Activated effector memory CD4-positive, alpha-beta T cell treated with anti-CD3 and anti-CD28 coated beads, Interleukin-2, amount 50 U/mL, for 16 hours (primary cell): Measurements from ENCODE around the gene DOP1A.

Source experiments
- DNase-seq: peaks from one replicate; pipeline ENCODE4 v3.0.0-alpha.2; 2020

Gene DOP1A

GRCh38 chr6:83086751-83087150 is 19.3 kb downstream of the DOP1A start:
- no peak for DNase-seq

GRCh38 chr6:83092756-83093399 is 25.4 kb downstream of the DOP1A start:
- DNase-seq = no peak

GRCh38 chr6:83096791-83097190 is 29.3 kb downstream of the DOP1A start:
- no peak for DNase-seq

- no peak for DNase-seq
Observed at GRCh38 chr6:83097204-83097603, 29.7 kb downstream of the DOP1A start.

GRCh38 chr6:83097675-83098074 is 30.2 kb downstream of the DOP1A start:
- DNase-seq = no peak

- DNase-seq = no peak
Observed at GRCh38 chr6:83098589-83098988, 31.1 kb downstream of the DOP1A start.

- no peak for DNase-seq
Observed at GRCh38 chr6:83108378-83108777, 40.9 kb downstream of the DOP1A start.

GRCh38 chr6:83113258-83113657 is 45.8 kb downstream of the DOP1A start:
- DNase-seq = no peak

- no peak for DNase-seq
Observed at GRCh38 chr6:83114164-83114563, 46.7 kb downstream of the DOP1A start.

GRCh38 chr6:83117802-83118201 is 50.3 kb downstream of the DOP1A start:
- DNase-seq = no peak

GRCh38 chr6:83119742-83120300 is 52.4 kb downstream of the DOP1A start:
- DNase-seq = no peak

- DNase-seq = no peak
Observed at GRCh38 chr6:83124553-83124952, 57.1 kb downstream of the DOP1A start.

GRCh38 chr6:83125425-83125824 is 58.0 kb downstream of the DOP1A start:
- DNase-seq = no peak

GRCh38 chr6:83126223-83126622 is 58.8 kb downstream of the DOP1A start:
- DNase-seq = no peak

GRCh38 chr6:83126807-83127206 is 59.3 kb downstream of the DOP1A start:
- no peak for DNase-seq

GRCh38 chr6:83127258-83127657 is 59.8 kb downstream of the DOP1A start:
- no peak for DNase-seq

GRCh38 chr6:83127976-83128375 is 60.5 kb downstream of the DOP1A start:
- DNase-seq = no peak

- DNase-seq = no peak
Observed at GRCh38 chr6:83132121-83132520, 64.7 kb downstream of the DOP1A start.

- no peak for DNase-seq
Observed at GRCh38 chr6:83138118-83138722, 70.7 kb downstream of the DOP1A start.

GRCh38 chr6:83138758-83139157 is 71.3 kb downstream of the DOP1A start:
- no peak for DNase-seq

- DNase-seq = no peak
Observed at GRCh38 chr6:83151114-83151513, 83.6 kb downstream of the DOP1A start.

- DNase-seq = no peak
Observed at GRCh38 chr6:83152913-83153312, 85.4 kb downstream of the DOP1A start.

- no peak for DNase-seq
Observed at GRCh38 chr6:83153883-83154521, 86.5 kb downstream of the DOP1A start.

GRCh38 chr6:83155794-83156193 is 88.3 kb downstream of the DOP1A start:
- no peak for DNase-seq
